Jurkat, Clone E6-1 (cell line): ENCODE data around the gene GMPR.

Experiments used
- DNase-seq: peaks from one replicate; pipeline ENCODE4 v3.0.0-alpha.2; 2011; ENCODE audit warnings: low read depth, low spot score
- H3K4me3 ChIP-seq: 2 replicates; pipeline ENCODE4 v1.5.1; 2011; ENCODE audit warnings: mild to moderate bottlenecking, low read length, control low read depth, moderate library complexity

GMPR gene

GRCh38 chr6:16337295-16337975 is 99.0 kb downstream of the GMPR start:
- H3K4me3 ChIP-seq: no peak overlapping the region
- DNase-seq: no peak

DNA sequence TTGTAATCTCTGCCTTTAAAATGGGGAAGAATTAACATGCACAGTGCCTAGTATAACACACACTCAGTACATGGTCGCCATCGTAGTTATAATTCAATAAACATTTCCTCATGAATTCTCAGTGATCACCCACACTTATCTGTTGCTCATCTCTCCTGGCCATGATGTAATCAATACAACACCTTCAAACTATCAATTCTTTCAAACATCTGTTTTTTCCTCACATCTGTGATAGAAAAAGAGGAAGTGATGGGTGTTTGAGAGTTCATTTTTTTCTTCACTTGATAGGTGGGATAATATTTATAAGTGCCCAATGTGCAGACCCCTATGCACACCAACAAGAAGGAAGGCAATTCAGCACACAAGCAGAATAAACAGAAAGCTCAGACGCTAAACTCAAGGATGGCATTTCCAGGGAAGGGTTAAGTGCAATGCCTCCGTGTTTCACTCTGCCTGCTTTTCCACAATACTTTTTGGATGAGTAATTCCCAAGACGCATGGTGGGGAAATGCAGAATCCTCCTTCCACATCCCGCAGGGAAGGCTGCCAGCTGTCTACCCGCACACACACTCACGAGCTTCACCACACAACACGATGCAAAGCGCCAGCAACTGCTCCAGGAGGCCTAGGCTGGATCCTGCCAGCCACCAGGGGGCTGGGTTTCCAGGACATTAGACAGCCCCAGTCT is 100.3 kb downstream of the GMPR start:
- no peak overlapping the region for H3K4me3 ChIP-seq

GRCh38 chr6:16339265-16339587 is 100.8 kb downstream of the GMPR start:
- H3K4me3 ChIP-seq: no peak overlapping the region
- no peak for DNase-seq

More for the DNA sequence above, 100.3 kb downstream of the GMPR start:
- no peak for DNase-seq

- H3K4me3 ChIP-seq: no peak overlapping the region
- DNase-seq: no peak
Observed at GRCh38 chr6:16343593-16343992, 105.2 kb downstream of the GMPR start.

DNA sequence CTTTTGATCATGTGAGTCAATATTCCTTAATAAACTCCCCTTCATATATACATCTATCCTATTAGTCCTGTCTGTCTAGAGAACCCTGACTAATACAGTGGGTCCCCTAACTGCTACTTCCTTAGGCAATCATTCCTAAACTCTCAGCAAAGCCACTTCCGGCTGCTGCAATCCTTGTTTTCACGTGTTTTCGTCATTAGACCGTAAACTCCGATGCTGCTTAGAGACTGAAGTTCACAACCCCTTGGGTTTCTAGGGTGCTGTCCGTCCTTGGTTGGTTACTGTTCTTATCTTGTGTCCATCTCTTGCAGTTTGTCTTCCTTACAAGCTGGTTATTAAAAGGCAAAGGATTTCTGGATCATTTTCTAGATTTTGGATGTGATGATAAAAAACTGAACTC is 106.4 kb downstream of the GMPR start:
- no peak for DNase-seq
- H3K4me3 ChIP-seq: no peak overlapping the region
